Activated CD8-positive, alpha-beta T cell treated with anti-CD3 and anti-CD28 coated beads for 36 hours (primary cell): ENCODE measurements around the gene F2RL3. TPM values are rescaled to one million over a fixed set of nuclear protein-coding genes. Genes with fewer than 3 reads are reported as not detected.

Experiments
- ATAC-seq: fragments of 200-7000 bp; cut with Tn5 transposase; one replicate; pipeline ENCODE4 v1.10.0; 2021; ENCODE audit warnings: mild to moderate bottlenecking, moderate library complexity
- CTCF ChIA-PET: fragments of 350-600 bp; sonication (Branson Sonifier 250); formaldehyde crosslinking; loops from one replicate; lab custom pipeline; 2021; ENCODE audit warnings: antibody characterized with exemption; lab: Charles Lee
- POLR2A ChIA-PET: fragments of 350-600 bp; sonication (Branson Sonifier 250); formaldehyde crosslinking; loops from one replicate; lab custom pipeline; 2021; ENCODE audit warnings: antibody characterized with exemption; lab: Charles Lee
- DNase-seq: peaks from one replicate; pipeline ENCODE4 v3.0.0-alpha.2; 2020
- H3K27ac Mint-ChIP-seq: one replicate; pipeline ENCODE4 v1.8.0; 2021; ENCODE audit warnings: mild to moderate bottlenecking, mixed read lengths
- H3K27me3 Mint-ChIP-seq: one replicate; pipeline ENCODE4 v1.8.0; 2021; ENCODE audit warnings: mixed read lengths
- H3K36me3 Mint-ChIP-seq: one replicate; pipeline ENCODE4 v1.8.0; 2021; ENCODE audit warnings: low read depth, mixed read lengths
- H3K4me1 Mint-ChIP-seq: one replicate; pipeline ENCODE4 v1.8.0; 2021; ENCODE audit warnings: low read depth, mixed read lengths
- H3K4me3 Mint-ChIP-seq: one replicate; pipeline ENCODE4 v1.8.0; 2021; ENCODE audit warnings: mild to moderate bottlenecking, moderate library complexity, mixed read lengths
- H3K9me3 Mint-ChIP-seq: one replicate; pipeline ENCODE4 v1.8.0; 2021; ENCODE audit warnings: mixed read lengths
- CTCF ChIP-seq: fragments of 200-600 bp; IDR thresholded peaks from one replicate; pipeline ENCODE4 v1.8.0; 2022; ENCODE audit warnings: antibody characterized with exemption, mild to moderate bottlenecking
- intact Hi-C: fragments of 100-400 bp; cut with micrococcal nuclease; formaldehyde crosslinking; loops from one replicate; pipeline ENCODE4 v1.10.0; 2022
- total RNA-seq, 2 experiments: library from RNA; stranded (reverse); gene quantifications; one replicate each; pipeline ENCODE4 v1.2.3, GENCODE V29; 2021

The F2RL3 gene
- total RNA-seq, 2 experiments from 2014 or later: not detected

GRCh38 chr19:16878181-16878965 lies 10.4 kb upstream of the F2RL3 start:
- DNase-seq: no peak
- no peaks in the 10 kb centered on the region for H3K27me3 Mint-ChIP-seq
- H3K9me3 Mint-ChIP-seq: peaks cover 29% of the 10 kb centered on the region
- H3K4me3 Mint-ChIP-seq: no peak overlapping the region
- H3K36me3 Mint-ChIP-seq: peaks cover 48% of the 10 kb centered on the region
- CTCF ChIA-PET: no interaction called here
- intact Hi-C loops: no loop called here
- POLR2A ChIA-PET: no interaction called here
- H3K4me1 Mint-ChIP-seq: peaks cover 16% of the 10 kb centered on the region
- TF ChIP-seq CTCF: no peak
- no peak for ATAC-seq
- no peak overlapping the region for H3K27ac Mint-ChIP-seq

DNA sequence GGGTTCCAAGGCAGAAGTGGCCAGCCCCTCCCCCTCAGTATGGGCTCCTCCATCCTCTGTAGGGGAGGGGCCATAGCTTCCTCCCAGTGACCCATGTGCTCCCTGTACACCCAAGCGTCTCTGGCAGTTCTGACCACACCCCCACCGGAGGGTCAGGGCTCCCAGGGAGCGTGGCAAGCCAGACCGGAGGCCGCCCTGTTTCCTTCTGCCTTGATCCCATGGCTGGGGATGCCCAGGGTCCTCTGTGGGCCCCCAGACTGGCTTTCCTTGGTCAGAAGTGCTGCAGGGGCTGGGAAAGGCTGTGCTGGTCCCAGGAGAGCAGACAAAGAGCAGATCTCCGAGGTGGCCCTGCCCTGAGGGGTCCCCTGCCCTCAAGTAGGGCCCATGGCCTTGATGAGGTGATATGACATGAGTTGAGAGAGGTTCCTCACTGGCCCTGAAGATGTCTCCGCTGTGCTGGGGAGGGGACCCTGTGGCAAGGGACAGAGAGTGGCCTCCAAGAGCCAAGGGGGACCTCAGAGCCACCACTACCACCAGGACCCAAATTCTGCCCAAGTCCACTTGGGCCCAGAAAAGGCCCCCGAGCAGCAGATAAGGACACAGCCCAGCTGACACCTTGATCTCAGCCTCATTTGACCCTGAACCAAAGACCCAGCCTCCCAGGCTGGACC lies 7.8 kb upstream of the F2RL3 start:
- Mint-ChIP-seq H3K27me3 (no peaks in the 10 kb centered on the region), H3K4me1 (no peaks in the 10 kb centered on the region), H3K9me3 (peaks cover 23% of the 10 kb centered on the region), H3K4me3 (no peak overlapping the region), H3K27ac (no peak overlapping the region), H3K36me3 (peaks cover 33% of the 10 kb centered on the region)
- POLR2A ChIA-PET: no interaction called here
- ATAC-seq: no peak
- intact Hi-C loops: no loop called here
- no peak for TF ChIP-seq CTCF
- CTCF ChIA-PET: no interaction called here
- no peak for DNase-seq

DNA sequence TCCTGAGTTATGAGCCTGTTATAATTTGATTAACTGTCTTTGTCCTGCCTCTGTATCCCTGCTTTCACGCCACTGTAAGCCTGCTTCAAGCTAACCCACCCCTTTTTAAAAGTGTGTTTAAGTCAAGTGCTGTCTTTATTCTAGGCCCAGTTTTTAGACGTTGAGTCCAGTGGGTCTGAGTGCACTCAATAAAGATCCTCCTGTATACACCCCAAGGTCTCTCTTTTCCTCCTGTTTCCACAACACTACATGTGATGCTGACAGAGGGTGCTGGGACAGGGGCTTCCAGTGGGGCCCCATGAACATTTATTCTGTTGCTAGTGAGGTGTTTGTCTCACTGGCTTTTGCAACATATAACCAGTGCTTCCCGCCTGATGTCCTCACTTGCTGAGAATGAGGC lies 6.7 kb upstream of the F2RL3 start:
- Mint-ChIP-seq H3K4me3 (no peak overlapping the region), H3K27ac (no peak overlapping the region), H3K9me3 (peaks cover 23% of the 10 kb centered on the region), H3K4me1 (no peaks in the 10 kb centered on the region), H3K36me3 (peaks cover 31% of the 10 kb centered on the region), H3K27me3 (no peaks in the 10 kb centered on the region)
- CTCF ChIA-PET: no interaction called here
- no peak for TF ChIP-seq CTCF
- POLR2A ChIA-PET: no interaction called here
- ATAC-seq (no peak), DNase-seq (no peak)
- intact Hi-C loops: no loop called here

- intact Hi-C loops: no loop called here
- DNase-seq: no peak
- TF ChIP-seq CTCF: no peak
- no peaks in the 10 kb centered on the region for H3K27me3 Mint-ChIP-seq
- no peak overlapping the region for H3K4me3 Mint-ChIP-seq
- peaks cover 23% of the 10 kb centered on the region for H3K9me3 Mint-ChIP-seq
- ChIA-PET CTCF (no interaction called here), POLR2A (no interaction called here)
- no peak for ATAC-seq
- peaks cover 24% of the 10 kb centered on the region for H3K36me3 Mint-ChIP-seq
- no peak overlapping the region for H3K27ac Mint-ChIP-seq
- peaks cover 1% of the 10 kb centered on the region for H3K4me1 Mint-ChIP-seq
Observed at GRCh38 chr19:16883522-16883921, 5.3 kb upstream of the F2RL3 start.

GRCh38 chr19:16885166-16885565 lies 3.6 kb upstream of the F2RL3 start:
- Mint-ChIP-seq H3K4me3 (no peak overlapping the region), H3K4me1 (peaks cover 5% of the 10 kb centered on the region), H3K9me3 (peaks cover 23% of the 10 kb centered on the region), H3K27ac (no peak overlapping the region), H3K27me3 (peaks cover 6% of the 10 kb centered on the region), H3K36me3 (peaks cover 9% of the 10 kb centered on the region)
- no peak for DNase-seq
- CTCF ChIA-PET: no interaction called here
- no peak for ATAC-seq
- POLR2A ChIA-PET: no interaction called here
- intact Hi-C loops: no loop called here
- TF ChIP-seq CTCF: no peak
